Right lobe of liver (tissue), 4 donors: ENCODE data around the gene PRPF19.

ENCODE experiments used
- CTCF ChIP-seq, 4 donors: fragments of 200-600 bp in 3 of 4; fragments of 450-650 bp in 1 of 4; IDR thresholded peaks; one replicate each; pipeline versions ENCODE4 v1.5.1 to v1.8.0; 2016 to 2022; ENCODE audit warnings: antibody characterized with exemption in 4 of 4, mild to moderate bottlenecking in 2 of 4
- POLR2A ChIP-seq: fragments of 450-650 bp; IDR thresholded peaks from one replicate; pipeline ENCODE4 v1.6.1; 2017; ENCODE audit warnings: antibody characterized with exemption, mild to moderate bottlenecking
- donor health status: DM: no; HTN: no; CAD: no.
- donor health status: DM: no; HTN: no; CAD: no.
- donor health status: DM: no; HTN: yes; CAD: no.

DNA sequence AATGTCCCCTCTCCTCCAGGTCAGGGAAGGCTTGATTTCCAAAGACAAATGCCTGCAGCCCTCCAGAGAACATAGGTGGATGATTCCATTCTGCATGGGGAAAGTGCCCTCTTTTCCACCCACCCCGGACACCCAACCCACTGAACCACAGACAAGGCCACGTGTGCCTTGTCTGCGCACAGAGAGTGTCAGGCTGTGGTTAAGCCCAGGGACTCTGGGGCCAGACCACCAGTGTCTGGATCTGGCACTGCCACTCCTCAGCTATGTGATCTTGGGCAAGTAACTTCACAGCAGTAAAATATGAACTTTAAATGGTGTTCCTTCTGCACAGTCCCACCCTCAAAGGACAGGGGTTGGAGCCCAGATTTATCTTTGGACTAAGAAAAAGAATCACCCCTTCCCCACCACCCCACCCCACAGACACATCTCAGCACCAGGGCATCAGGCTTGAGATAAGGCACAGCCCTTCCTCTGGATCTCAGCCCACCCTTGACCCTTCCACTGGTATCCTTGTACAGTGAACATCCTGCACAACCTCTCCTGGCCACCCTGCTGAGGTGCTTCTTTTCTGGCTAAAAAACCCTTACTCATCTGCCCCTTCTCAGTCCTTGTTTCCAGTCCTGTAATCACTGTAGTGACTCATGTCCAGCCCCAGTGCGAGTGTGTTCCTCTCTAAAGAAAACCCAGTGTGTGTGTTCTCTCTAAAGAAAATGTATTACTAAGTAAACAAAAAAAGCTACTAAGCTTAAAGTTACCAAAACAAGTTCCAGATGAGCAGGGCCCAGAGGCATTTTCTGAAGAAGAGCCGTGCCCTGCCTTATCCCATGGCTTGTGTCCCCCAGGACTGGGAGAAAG is 48.8 kb downstream of the PRPF19 start:
- no peak for TF ChIP-seq CTCF (IDR thresholded peaks at IDR 0.05)
- TF ChIP-seq POLR2A, result no peak
